NCI-H2227 treated with DMSO at 0.1 percent for 48 hours (cell line): ENCODE data around the gene ERC2.

Experiments
- DNase-seq: peaks from one replicate; lab custom pipeline; 2025; lab: John Stamatoyannopoulos, UW

ERC2 gene

GRCh38 chr3:55588146-55588765, 880.0 kb downstream of the ERC2 start:
- DNase-seq, result no peak

- no peak for DNase-seq
These were observed 882.4 kb downstream of the ERC2 start for GRCh38 chr3:55585856-55586255.

GRCh38 chr3:55584716-55585368, 883.4 kb downstream of the ERC2 start:
- DNase-seq, result no peak

DNA sequence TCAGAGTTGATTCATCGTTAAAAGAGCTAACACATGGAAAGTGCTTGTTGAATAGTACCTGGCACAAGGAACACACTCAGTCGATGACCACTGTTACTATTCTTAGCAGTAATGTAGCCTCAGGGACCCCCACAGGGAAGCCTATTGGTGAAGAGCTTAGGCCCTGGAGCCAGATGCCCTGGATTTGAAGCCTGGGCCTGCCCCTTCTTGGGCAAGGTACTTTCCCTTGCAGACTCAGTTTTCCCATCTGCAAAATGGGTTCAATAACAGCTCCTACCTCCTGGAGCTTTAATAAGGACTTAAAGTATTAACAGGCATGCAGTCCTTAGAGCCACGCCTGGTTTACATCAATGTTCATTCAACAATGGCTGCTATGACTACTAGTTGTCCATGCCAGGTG, 884.2 kb downstream of the ERC2 start:
- no peak for DNase-seq

DNA sequence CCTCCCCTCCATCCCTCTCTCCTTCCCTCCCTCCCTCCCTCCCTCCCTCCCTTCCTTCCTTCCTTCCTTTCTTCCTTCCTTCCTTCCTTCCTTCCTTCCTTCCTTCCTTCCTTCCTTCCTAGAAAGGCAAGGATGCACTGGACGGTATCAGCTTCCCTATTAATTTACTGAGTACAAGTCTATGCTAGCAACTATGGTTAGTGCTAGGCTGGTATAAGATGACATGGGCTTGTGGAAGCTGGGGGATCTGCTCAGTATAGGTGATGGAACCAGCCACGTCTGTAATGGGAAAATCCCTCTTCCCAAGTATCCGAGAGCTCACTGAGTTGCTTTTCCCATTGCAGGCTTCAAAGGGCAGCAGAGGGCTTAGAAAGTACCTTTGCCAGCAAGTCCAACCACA, 884.8 kb downstream of the ERC2 start:
- DNase-seq, result no peak

GRCh38 chr3:55579496-55579895, 888.8 kb downstream of the ERC2 start:
- peak; percentile 51 for DNase-seq

GRCh38 chr3:55576621-55577388, 891.5 kb downstream of the ERC2 start:
- DNase-seq, result no peak

- DNase-seq, result no peak
These were observed 893.6 kb downstream of the ERC2 start for GRCh38 chr3:55574671-55575070.

GRCh38 chr3:55572816-55573215, 895.5 kb downstream of the ERC2 start:
- no peak for DNase-seq

- DNase-seq, result no peak
These were observed 896.4 kb downstream of the ERC2 start for GRCh38 chr3:55571913-55572312.

- DNase-seq, result no peak
These were observed 897.0 kb downstream of the ERC2 start for GRCh38 chr3:55571216-55571813.

GRCh38 chr3:55570271-55570711, 898.0 kb downstream of the ERC2 start:
- DNase-seq, result no peak

GRCh38 chr3:55569033-55569599, 899.2 kb downstream of the ERC2 start:
- no peak for DNase-seq

DNA sequence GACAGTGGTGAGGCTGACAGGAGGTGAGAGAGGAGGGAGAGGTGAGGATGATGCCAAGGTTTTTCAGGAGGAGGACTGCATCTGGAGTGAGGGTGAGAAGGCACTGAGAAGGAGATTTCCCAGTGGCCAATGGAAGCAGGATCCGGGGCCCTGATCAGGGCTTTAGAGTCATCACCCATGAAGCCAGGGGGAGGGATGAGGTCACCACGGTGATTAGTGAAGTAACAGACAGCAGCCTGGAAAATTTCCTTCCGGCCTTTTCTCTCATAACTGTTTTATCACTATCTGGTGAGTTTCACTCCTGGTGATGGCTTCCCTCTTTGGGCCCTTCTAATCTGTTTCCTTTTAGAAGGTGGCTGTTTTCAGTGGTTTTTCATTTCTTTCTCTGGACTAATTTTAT, 900.7 kb downstream of the ERC2 start:
- no peak for DNase-seq

GRCh38 chr3:55567121-55567520, 901.1 kb downstream of the ERC2 start:
- DNase-seq, result no peak

DNA sequence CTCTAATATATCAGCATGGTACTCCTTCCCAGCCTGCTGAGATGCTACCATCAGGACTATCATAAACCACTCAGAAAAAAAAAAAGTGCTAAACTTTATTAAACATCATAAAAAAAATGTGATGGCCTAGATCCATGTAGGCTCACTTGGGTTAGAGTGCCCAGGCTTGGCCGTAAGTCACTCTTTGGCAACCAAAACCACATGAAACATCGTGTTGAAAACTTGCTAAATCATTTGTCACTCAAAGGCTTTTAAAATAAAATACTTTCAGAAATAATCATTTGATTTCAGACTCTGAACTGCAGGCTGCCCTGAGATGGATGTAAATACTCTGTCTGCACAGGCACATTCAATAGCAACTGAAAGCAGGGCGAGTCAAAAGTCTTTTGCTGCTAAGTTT, 902.7 kb downstream of the ERC2 start:
- no peak for DNase-seq

DNA sequence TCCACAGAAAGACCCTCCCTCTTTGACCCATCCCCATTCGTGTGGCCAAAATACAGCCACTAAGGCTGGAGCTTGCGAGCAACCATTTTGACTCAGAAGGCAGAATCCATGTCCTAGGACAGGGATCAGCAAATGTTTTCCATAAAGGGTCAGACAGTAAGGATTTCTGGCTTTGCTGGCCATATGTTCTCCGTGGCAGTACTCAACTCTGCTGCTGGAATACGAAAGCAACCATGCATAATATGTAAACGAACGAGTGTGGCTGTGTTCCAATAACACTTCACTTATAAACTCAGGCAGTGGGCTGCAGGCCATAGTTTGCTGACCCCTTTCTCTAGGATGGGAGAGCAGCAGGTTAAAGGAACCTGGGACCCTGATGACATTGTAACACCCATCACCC, 903.5 kb downstream of the ERC2 start:
- DNase-seq, result no peak

DNA sequence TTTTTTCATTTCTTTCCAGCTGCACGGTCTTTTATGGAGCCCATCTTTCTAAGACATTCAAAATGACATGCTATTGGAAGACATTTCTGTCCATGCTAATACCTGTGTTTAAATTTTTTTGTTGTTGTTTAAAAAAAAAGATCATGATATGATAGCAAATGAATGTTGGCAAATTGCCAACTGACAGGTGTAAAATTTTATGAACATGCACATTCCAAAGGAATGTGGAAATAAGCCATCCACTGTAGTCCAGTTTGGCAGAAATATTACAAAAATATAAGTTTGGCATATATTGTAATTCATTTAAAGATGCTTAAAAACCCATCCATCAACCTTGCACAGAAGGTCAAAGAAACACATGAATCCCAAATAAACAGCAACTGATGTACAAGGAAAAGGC, 905.6 kb downstream of the ERC2 start:
- DNase-seq, result no peak

GRCh38 chr3:55559500-55560423, 908.5 kb downstream of the ERC2 start:
- no peak for DNase-seq

- DNase-seq, result no peak
These were observed 910.0 kb downstream of the ERC2 start for GRCh38 chr3:55558316-55558715.

DNA sequence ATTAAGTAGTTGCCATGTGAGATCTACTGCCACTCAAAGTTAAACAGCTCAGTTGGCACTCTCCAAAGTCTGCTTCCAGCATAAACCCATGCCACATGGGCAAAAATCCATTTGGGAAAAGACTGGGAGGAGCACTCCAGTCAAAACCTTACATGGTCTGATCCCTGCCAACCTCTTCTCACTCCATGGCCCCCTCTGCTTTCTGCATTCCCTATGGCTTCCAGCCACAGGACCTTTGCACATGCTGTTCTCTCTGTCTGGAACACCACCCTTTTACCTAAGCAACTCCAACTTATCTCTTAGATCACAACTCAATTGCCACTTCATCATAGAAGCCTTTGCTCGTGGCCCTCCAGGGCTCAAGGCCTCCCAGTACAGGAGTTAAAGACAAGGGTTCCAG, 910.7 kb downstream of the ERC2 start:
- DNase-seq, result no peak
